KOPT-K1 (cell line): ENCODE measurements around the gene ACKR3.

Experiments
- H3K27ac ChIP-seq: fragments of 200-600 bp; sonication (generic); 2 replicates; pipeline ENCODE4 v1.5.1; 2016; ENCODE audit warnings: antibody characterized with exemption, mild to moderate bottlenecking, low read depth, low read length; ENCODE audit not compliant: poor library complexity, severe bottlenecking
- H3K36me3 ChIP-seq: fragments of 200-600 bp; sonication (generic); 2 replicates; pipeline ENCODE4 v1.5.1; 2017; ENCODE audit warnings: antibody characterized with exemption, mild to moderate bottlenecking, low read length, moderate library complexity; ENCODE audit not compliant: insufficient read depth
- H3K9me3 ChIP-seq: fragments of 200-600 bp; sonication (generic); 2 replicates; pipeline ENCODE4 v1.5.1; 2017; ENCODE audit warnings: antibody characterized with exemption, low read length, mild to moderate bottlenecking; ENCODE audit not compliant: insufficient read depth, poor library complexity, severe bottlenecking

Gene ACKR3

DNA sequence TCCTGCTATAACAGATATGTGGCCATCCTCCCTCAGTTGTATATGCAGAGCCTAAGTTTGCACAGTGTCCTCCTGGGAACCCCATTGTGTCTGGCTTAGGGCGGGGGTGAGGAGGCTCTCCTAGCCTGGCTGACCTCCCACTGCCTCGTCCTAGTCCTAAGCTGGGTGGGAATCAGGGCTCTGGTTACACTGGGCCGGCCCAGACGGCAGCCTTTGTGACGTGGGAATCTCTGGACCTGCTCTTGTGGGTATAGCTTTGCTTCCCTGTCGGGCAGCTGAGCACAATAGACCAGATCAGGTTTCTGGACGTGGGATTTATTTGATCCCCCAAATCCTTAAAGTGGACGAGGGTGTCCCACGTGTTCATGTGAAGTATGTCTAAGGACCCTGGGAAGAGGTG, 2.9 kb downstream of the ACKR3 start:
- Histone ChIP-seq H3K36me3 (no peaks in the 10 kb centered on the region), H3K27ac (no peak overlapping the region), H3K9me3 (no peaks in the 10 kb centered on the region)

DNA sequence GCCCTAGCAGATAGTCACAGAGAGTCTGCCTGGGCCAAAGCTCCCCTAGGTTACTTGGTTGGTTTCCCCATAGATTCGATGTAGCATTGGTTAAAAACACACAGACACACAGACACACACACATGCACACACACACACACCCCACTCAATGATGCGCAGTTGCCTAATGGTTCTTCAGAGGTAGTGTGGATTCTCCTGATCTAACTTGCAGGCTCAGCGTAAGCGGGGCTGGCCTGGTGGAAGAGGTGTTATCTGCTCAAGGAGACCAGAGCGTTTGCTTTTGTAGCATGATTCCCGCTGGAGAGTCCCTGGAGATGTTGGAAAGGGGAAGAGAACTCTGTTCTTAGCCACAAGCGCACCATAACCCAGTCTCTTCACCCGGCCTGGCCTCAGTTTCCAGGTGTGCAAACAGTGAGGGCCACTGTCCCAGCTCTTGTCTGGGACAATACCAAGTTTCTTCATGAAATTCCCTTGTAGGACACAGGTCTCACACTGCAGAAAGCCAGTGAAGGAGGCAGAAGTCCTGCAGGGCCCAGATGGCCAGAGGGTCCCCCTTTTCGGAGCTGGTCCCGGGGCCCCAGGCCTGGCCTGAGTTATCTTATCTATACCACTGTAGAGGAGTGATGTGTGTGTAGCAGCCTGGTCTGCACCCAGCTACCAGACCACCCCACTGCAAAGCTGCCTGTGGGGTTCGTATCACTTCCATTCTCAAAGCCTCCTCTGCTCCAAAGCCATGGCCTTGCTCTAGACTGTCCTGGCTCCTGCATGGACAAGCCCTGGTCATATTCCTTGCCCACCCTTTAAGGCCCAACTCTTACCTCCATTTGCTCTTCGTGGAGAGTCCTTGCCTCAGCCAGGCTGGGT, 3.7 kb downstream of the ACKR3 start:
- no peak overlapping the region for H3K27ac ChIP-seq
- H3K9me3 ChIP-seq = no peaks in the 10 kb centered on the region
- no peaks in the 10 kb centered on the region for H3K36me3 ChIP-seq

GRCh38 chr2:236574000-236574399, 4.4 kb downstream of the ACKR3 start:
- no peak overlapping the region for H3K27ac ChIP-seq
- no peaks in the 10 kb centered on the region for H3K36me3 ChIP-seq
- no peaks in the 10 kb centered on the region for H3K9me3 ChIP-seq

DNA sequence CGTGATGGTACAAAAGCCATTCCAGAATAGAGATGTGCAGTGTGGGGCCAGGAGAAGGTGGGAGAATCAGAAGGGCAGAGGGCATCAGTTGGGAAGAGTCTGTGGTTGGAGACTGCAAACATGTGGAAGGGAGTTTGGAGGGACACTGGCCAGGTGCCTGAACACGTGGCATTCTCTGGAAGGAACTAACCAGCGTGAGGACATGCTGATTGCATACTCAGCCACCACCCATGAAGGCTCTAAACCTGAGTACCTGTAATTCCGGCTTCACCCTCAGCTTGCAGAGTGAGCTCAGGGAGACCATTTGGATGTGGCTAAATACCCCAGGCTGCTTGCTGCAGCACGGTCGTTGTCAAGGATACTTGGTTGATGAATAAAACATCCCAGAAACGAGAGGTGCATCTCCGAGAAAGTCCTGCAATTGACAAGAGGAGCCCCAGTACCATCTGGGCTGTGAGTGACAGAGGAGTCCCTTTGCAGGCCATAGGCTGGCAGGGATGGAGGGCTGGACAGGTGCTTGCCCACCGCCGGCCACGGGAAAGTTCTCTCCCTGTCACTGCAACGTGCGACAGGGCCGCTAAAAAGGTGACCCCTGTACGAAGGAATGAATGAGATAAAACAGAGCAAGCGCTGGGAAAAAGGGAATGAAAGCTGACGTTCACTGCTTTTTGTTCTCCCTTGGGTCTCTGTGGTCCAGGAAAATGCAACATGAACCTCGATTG, 5.0 kb downstream of the ACKR3 start:
- H3K27ac ChIP-seq = no peak overlapping the region
- no peaks in the 10 kb centered on the region for H3K36me3 ChIP-seq
- H3K9me3 ChIP-seq = no peaks in the 10 kb centered on the region

DNA sequence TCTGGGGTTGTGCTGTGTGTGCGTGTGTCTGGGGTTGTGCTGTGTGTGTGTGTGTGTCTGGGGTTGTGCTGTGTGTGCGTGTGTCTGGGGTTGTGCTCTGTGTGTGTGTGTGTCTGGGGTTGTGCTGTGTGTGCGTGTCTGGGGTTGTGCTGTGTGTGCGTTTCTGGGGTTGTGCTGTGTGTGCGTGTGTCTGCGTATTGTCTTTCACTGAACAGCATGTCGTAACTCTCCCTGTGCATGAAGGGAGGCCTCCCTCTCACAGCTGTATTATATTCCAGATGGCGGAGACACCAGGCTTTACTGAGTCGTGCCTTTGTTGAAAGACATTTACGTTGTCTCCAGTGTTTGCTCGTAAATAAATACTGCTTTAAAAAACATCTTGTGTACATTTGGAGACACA, 5.9 kb downstream of the ACKR3 start:
- H3K9me3 ChIP-seq = no peaks in the 10 kb centered on the region
- H3K36me3 ChIP-seq = peaks cover 4% of the 10 kb centered on the region; the same call in 1 of the 2 replicates
- H3K27ac ChIP-seq = no peak overlapping the region

DNA sequence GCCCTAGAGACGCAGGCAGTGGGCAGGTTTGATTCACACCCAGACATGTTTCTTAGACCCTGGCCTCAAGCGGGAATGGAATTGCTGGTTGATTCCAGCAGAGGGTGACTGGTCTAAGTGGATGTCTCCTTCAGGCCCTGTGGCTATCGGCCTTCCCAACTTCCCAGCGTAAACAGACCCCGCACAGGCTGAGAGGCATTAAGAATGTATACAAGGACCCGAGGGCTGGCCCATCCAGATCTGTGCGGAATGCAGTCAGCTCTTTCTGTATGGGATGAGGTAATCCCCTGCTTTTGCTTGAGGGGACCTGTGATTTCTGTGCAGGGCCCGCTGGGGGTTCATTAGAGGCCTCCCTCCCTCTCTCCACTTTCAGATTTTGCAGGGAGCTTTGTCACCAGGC, 6.5 kb downstream of the ACKR3 start:
- H3K36me3 ChIP-seq = peaks cover 10% of the 10 kb centered on the region; the same call in 1 of the 2 replicates
- H3K27ac ChIP-seq = no peak overlapping the region
- H3K9me3 ChIP-seq = no peaks in the 10 kb centered on the region

GRCh38 chr2:236576953-236577352, 7.3 kb downstream of the ACKR3 start:
- Histone ChIP-seq H3K36me3 (peaks cover 16% of the 10 kb centered on the region; the same call in 1 of the 2 replicates), H3K27ac (no peak overlapping the region)

GRCh38 chr2:236577481-236578410, 8.1 kb downstream of the ACKR3 start:
- no peaks in the 10 kb centered on the region for H3K9me3 ChIP-seq
- H3K36me3 ChIP-seq = peaks cover 16% of the 10 kb centered on the region; the same call in 1 of the 2 replicates
- H3K27ac ChIP-seq = no peak overlapping the region

More at GRCh38 chr2:236576953-236577352, 7.3 kb downstream of the ACKR3 start:
- no peaks in the 10 kb centered on the region for H3K9me3 ChIP-seq

GRCh38 chr2:236578411-236578846, 8.8 kb downstream of the ACKR3 start:
- Histone ChIP-seq H3K9me3 (no peaks in the 10 kb centered on the region), H3K36me3 (peaks cover 16% of the 10 kb centered on the region; the same call in 1 of the 2 replicates), H3K27ac (no peak overlapping the region)

GRCh38 chr2:236579048-236579745, 9.6 kb downstream of the ACKR3 start:
- no peak overlapping the region for H3K27ac ChIP-seq
- H3K9me3 ChIP-seq = no peaks in the 10 kb centered on the region
- peaks cover 16% of the 10 kb centered on the region; the same call in 1 of the 2 replicates for H3K36me3 ChIP-seq

DNA sequence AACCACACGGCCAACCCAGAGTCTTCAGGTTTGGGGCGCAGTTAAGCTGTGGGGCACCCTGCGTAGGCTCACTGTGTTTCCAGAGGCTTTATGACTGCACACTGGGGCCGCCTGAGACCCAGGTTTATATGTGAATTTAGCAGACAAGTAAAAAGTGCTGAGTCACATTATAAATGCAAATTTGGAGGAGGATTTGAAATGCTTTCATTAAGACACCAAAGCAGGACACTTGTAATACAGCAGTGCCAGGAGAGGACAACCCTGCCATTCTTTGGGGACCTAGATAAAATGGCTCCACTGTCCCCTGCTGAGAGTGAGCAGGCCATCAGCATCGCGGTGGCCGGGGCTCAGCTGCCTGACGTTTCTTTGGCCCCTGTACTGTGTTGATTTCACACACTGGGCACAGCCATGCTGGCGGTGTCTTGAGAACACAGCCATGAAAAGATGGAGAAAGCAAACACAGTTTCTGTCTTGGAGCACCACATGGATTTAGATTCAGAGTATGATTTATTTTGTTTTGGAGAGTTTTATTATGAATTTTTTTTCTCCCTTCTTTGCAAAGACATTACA, 10.2 kb downstream of the ACKR3 start:
- Histone ChIP-seq H3K27ac (no peak overlapping the region), H3K9me3 (no peaks in the 10 kb centered on the region), H3K36me3 (peaks cover 16% of the 10 kb centered on the region; the same call in 1 of the 2 replicates)

- peaks cover 16% of the 10 kb centered on the region; the same call in 1 of the 2 replicates for H3K36me3 ChIP-seq
- H3K27ac ChIP-seq = no peak overlapping the region
- no peaks in the 10 kb centered on the region for H3K9me3 ChIP-seq
Measured at GRCh38 chr2:236580746-236581355, 11.2 kb downstream of the ACKR3 start.

DNA sequence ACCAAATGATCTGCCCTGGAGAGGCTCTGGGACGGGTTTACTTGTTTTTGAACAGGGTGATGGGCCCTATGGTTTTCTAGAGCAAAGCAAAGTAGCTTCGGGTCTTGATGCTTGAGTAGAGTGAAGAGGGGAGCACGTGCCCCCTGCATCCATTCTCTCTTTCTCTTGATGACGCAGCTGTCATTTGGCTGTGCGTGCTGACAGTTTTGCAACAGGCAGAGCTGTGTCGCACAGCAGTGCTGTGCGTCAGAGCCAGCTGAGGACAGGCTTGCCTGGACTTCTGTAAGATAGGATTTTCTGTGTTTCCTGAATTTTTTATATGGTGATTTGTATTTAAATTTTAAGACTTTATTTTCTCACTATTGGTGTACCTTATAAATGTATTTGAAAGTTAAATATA, 11.9 kb downstream of the ACKR3 start:
- H3K27ac ChIP-seq = no peak overlapping the region
- peaks cover 16% of the 10 kb centered on the region; the same call in 1 of the 2 replicates for H3K36me3 ChIP-seq
- no peaks in the 10 kb centered on the region for H3K9me3 ChIP-seq
